Ishikawa (cell line): ENCODE measurements around the gene SPOCK1.

Experiments used
- CEBPB ChIP-seq: IDR thresholded peaks from 2 replicates; pipeline ENCODE4 v1.6.1; 2012
- CREB1 ChIP-seq: IDR thresholded peaks from 2 replicates; pipeline ENCODE4 v1.6.1; 2012; ENCODE audit warnings: low read depth
- EGR1 ChIP-seq: IDR thresholded peaks from 2 replicates; pipeline ENCODE4 v1.6.1; 2012
- EP300 ChIP-seq: IDR thresholded peaks from 2 replicates; pipeline ENCODE4 v1.6.1; 2012; ENCODE audit warnings: borderline replicate concordance
- FOXM1 ChIP-seq: IDR thresholded peaks from 2 replicates; pipeline ENCODE4 v1.6.1; 2012; ENCODE audit warnings: low read depth, borderline replicate concordance
- NFIC ChIP-seq: IDR thresholded peaks from 2 replicates; pipeline ENCODE4 v1.6.1; 2012
- RAD21 ChIP-seq: IDR thresholded peaks from 2 replicates; pipeline ENCODE4 v1.6.1; 2012; ENCODE audit warnings: low read depth
- TAF1 ChIP-seq: IDR thresholded peaks from 2 replicates; pipeline ENCODE4 v1.6.1; 2012; ENCODE audit warnings: low read depth, mild to moderate bottlenecking
- TCF12 ChIP-seq: IDR thresholded peaks from 2 replicates; pipeline ENCODE4 v1.6.1; 2012; ENCODE audit warnings: low read depth
- TEAD4 ChIP-seq: IDR thresholded peaks from 2 replicates; pipeline ENCODE4 v1.6.1; 2012
- YY1 ChIP-seq: IDR thresholded peaks from 2 replicates; pipeline ENCODE4 v1.6.1; 2012; ENCODE audit warnings: low read depth
- ZBTB7A ChIP-seq: IDR thresholded peaks from 2 replicates; pipeline ENCODE4 v1.6.1; 2012; ENCODE audit warnings: low read depth
- TF ChIP-seq, protein P1 (sequence below): IDR thresholded peaks from 2 replicates; pipeline ENCODE4 v1.6.1; 2012
- TF ChIP-seq, protein P2 (sequence below): IDR thresholded peaks from 2 replicates; pipeline ENCODE4 v1.6.1; 2012; ENCODE audit warnings: low read depth, mild to moderate bottlenecking
- TF ChIP-seq, protein P3 (sequence below): IDR thresholded peaks from 2 replicates; pipeline ENCODE4 v1.6.1; 2012

Gene SPOCK1

DNA sequence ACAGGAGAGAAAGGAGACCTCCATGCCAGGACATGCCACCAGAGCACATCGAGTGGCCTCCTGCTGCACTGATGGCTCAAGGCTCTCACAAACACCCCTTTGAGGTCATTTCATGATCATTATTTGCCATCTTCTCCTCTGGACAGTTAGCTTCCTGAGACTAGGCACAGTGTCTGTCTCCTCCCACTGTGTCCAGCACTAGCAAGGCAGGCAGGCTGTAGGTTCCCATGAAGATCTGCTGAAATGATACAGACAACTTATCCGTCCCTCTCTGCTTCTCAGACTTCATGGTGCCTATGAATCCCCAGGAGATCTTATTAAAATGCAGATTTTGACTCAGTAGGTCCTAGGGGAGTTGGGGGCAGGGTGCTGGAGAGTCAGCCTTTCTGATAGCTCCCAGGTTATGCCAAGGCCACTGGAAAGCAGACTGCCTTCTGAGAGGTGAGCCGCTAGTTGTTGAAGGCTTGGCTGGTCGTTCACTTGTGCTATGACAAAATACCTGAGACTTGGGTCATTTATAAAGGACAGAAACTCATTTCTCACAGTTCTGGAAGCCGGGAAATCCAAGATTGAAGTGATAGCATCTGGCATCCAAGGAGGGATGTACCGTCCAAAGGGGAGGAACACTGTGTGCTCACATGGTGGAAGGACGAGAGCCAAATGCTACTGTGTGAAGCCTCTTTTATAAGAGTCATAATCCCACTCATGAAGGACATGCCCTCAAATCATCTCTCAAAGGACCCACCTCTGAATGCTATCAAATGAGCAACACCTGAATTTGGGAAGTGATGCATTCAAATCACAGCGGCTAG is 183.4 kb downstream of the SPOCK1 start:
- TF ChIP-seq FOXM1 (no peak), RAD21 (no peak), TEAD4 (no peak), ZBTB7A (no peak), EGR1 (no peak), NFIC (no peak), TAF1 (no peak), EP300 (no peak)
- TF ChIP-seq, protein P1, sequence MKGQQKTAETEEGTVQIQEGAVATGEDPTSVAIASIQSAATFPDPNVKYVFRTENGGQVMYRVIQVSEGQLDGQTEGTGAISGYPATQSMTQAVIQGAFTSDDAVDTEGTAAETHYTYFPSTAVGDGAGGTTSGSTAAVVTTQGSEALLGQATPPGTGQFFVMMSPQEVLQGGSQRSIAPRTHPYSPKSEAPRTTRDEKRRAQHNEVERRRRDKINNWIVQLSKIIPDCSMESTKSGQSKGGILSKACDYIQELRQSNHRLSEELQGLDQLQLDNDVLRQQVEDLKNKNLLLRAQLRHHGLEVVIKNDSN, result no peak
- TF ChIP-seq, protein P2, sequence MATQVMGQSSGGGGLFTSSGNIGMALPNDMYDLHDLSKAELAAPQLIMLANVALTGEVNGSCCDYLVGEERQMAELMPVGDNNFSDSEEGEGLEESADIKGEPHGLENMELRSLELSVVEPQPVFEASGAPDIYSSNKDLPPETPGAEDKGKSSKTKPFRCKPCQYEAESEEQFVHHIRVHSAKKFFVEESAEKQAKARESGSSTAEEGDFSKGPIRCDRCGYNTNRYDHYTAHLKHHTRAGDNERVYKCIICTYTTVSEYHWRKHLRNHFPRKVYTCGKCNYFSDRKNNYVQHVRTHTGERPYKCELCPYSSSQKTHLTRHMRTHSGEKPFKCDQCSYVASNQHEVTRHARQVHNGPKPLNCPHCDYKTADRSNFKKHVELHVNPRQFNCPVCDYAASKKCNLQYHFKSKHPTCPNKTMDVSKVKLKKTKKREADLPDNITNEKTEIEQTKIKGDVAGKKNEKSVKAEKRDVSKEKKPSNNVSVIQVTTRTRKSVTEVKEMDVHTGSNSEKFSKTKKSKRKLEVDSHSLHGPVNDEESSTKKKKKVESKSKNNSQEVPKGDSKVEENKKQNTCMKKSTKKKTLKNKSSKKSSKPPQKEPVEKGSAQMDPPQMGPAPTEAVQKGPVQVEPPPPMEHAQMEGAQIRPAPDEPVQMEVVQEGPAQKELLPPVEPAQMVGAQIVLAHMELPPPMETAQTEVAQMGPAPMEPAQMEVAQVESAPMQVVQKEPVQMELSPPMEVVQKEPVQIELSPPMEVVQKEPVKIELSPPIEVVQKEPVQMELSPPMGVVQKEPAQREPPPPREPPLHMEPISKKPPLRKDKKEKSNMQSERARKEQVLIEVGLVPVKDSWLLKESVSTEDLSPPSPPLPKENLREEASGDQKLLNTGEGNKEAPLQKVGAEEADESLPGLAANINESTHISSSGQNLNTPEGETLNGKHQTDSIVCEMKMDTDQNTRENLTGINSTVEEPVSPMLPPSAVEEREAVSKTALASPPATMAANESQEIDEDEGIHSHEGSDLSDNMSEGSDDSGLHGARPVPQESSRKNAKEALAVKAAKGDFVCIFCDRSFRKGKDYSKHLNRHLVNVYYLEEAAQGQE, result no peak

DNA sequence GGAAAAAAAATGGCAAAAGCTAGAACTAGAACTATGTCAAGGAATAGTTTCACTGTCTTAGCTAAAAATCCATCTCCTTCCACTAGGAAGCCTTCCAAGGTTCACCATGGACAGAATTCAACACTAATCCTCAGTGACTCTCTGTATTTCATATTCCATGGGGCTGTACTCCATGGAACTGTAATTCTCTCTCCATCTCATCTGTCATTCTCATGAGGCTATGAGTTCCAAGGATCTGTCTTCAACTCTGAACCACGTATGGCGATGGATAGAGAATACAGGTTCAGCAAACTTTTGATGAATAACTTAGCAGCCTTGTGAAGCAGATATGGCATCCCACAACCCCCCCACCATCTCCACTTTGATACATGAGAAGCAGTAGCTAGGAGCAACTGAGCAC is 184.0 kb downstream of the SPOCK1 start:
- no peak for TF ChIP-seq EGR1
- TF ChIP-seq CEBPB, result no peak
- no peak for TF ChIP-seq ZBTB7A
- TF ChIP-seq TEAD4, result no peak
- no peak for TF ChIP-seq NFIC
- no peak for TF ChIP-seq TAF1
- TF ChIP-seq FOXM1, result no peak
- TF ChIP-seq EP300, result no peak
- TF ChIP-seq, protein P3, sequence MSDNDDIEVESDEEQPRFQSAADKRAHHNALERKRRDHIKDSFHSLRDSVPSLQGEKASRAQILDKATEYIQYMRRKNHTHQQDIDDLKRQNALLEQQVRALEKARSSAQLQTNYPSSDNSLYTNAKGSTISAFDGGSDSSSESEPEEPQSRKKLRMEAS, result no peak
- TF ChIP-seq, protein P1, result no peak
- TF ChIP-seq, protein P2, result no peak
- no peak for TF ChIP-seq YY1
- TF ChIP-seq RAD21, result no peak
- TF ChIP-seq CREB1, result no peak
- no peak for TF ChIP-seq TCF12

DNA sequence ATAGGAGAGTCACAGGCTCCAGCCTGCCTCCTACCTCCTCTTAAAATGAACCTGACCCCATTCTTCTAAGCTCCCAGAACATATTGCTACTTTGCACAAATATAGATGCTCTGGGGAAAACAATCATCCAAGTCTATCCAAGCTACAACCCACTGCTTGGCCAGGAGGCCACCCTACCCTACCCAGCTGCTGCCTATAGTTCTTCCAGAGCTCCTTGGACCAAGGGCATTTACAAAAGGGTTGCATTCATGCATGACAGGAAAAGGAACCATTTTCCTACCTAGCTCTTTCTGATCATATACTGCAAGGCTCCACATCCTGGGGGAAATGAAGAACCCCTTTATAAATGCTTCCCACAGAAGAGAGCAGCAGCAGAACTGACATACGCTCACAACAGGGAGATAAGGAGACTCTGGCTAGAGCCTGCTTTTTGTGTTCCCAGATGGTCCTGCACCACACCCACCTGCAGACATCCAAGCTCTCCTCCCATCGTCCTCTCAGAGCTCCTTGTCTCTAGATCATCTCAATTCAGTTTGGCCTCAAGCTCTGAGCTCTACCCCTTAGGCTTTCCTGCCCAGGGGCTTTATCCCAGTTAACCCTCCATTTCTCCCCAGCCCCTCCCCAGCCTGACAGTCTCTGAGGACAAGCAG is 185.5 kb downstream of the SPOCK1 start:
- no peak for TF ChIP-seq CEBPB
- TF ChIP-seq RAD21, result no peak
- TF ChIP-seq TCF12, result no peak
- TF ChIP-seq, protein P2, result no peak
- TF ChIP-seq EP300, result no peak
- no peak for TF ChIP-seq EGR1
- TF ChIP-seq, protein P1, result no peak
- no peak for TF ChIP-seq ZBTB7A
- TF ChIP-seq TEAD4, result no peak
- TF ChIP-seq YY1, result no peak
- no peak for TF ChIP-seq NFIC
- TF ChIP-seq CREB1, result no peak
- TF ChIP-seq, protein P3, result no peak
- no peak for TF ChIP-seq FOXM1
- TF ChIP-seq TAF1, result no peak
